NCI-H1417 treated with DMSO at 0.1 percent for 48 hours (cell line): ENCODE data around the gene SUCLG1.

ENCODE experiments used
- DNase-seq: peaks from one replicate; lab custom pipeline; 2025; lab: John Stamatoyannopoulos, UW

Gene SUCLG1

GRCh38 chr2:84461310-84461709 is 2.2 kb upstream of the SUCLG1 start:
- DNase-seq = no peak

GRCh38 chr2:84460670-84461069 is 1.6 kb upstream of the SUCLG1 start:
- no peak for DNase-seq

DNA sequence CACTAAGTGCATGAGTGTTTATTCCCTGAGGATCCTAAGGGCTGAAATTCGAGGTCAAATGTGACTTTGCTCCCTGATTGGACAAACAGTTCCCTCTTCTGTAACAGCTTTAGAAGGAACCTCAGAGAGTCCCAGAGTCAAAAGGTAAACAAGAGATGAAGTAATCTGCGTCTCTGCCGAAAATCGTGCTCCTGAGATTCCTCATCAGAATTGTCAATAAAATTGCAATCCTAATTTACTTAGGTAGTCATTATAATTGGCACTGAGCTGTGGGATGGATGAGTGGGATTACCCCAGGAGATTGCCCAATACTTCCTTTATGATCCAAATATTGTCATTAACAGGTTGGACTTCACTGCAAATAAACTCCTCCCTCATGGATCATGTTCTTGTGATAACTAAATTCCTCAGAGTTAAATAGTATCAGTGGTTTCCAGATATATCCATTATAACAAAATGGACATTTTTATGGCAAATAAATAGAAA is 907 bp upstream of the SUCLG1 start:
- no peak for DNase-seq

- DNase-seq = no peak
Measured at GRCh38 chr2:84458551-84459017, 496 bp downstream of the SUCLG1 start.

DNA sequence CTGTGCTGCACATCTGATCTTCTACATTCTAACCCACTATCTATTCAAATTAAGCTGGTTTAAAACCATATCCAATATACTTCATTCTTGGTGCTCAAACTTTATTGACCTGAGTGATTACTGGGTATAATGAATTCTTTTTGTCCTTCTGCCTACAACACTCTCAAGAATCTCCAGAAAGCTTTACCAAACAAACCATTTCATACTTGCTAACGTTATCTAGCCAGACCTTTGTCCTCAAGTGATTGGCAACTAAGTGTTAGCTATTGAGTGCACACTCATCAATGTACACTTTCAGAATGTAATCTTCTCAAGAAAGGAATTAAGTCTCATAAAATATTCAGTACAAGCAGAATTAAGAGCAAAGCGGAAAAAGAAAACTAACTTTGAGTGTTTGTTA is 1.4 kb downstream of the SUCLG1 start:
- no peak for DNase-seq

DNA sequence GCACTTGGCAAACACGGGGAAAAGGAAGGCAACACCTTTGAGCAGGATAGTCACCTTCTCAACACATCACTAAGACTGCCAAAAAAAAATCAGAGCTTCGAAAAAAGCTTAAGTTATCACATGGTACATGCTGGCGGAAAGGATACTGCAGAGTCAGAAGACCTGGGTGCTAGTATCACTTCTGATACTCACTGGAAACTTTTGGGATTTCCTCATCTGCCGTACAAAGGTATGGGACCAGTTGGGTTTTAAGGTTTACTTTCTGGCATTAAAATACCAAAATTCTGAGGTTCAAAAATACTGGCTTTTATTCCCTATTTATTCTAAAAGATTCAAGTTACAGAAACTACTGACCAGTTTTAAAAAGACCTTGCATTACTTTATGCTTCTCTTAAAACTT is 2.9 kb downstream of the SUCLG1 start:
- DNase-seq = no peak

GRCh38 chr2:84454581-84454980 is 4.5 kb downstream of the SUCLG1 start:
- DNase-seq = no peak

- no peak for DNase-seq
Measured at GRCh38 chr2:84452624-84453023, 6.5 kb downstream of the SUCLG1 start.

DNA sequence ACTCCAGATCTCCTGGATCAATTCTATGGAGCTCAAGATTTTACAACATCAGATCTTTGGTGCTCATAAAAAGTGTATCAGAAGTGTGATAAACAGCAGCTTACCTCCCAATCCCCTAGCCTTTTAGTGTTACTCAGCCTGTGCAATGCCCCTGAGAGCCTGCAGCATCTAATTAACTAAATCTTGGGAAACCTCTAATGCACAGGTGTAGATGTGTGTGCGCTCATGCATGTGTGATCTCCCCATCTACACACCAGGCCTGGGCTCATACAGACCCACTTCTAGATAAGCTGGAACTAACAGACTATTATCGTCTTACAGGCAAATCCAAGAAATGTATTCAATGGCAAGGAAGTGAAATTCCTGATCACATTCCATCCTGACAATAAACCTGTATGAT is 7.5 kb downstream of the SUCLG1 start:
- no peak for DNase-seq

- DNase-seq = no peak
Measured at GRCh38 chr2:84450288-84451227, 8.5 kb downstream of the SUCLG1 start.

- no peak for DNase-seq
Measured at GRCh38 chr2:84449711-84450110, 9.4 kb downstream of the SUCLG1 start.

- DNase-seq = no peak
Measured at GRCh38 chr2:84449055-84449454, 10.0 kb downstream of the SUCLG1 start.

- no peak for DNase-seq
Measured at GRCh38 chr2:84443477-84443876, 15.6 kb downstream of the SUCLG1 start.

GRCh38 chr2:84442888-84443287 is 16.2 kb downstream of the SUCLG1 start:
- DNase-seq = no peak

- DNase-seq = no peak
Measured at GRCh38 chr2:84441505-84441904, 17.6 kb downstream of the SUCLG1 start.

GRCh38 chr2:84441036-84441435 is 18.0 kb downstream of the SUCLG1 start:
- DNase-seq = no peak

- no peak for DNase-seq
Measured at GRCh38 chr2:84435345-84436025, 23.6 kb downstream of the SUCLG1 start.

DNA sequence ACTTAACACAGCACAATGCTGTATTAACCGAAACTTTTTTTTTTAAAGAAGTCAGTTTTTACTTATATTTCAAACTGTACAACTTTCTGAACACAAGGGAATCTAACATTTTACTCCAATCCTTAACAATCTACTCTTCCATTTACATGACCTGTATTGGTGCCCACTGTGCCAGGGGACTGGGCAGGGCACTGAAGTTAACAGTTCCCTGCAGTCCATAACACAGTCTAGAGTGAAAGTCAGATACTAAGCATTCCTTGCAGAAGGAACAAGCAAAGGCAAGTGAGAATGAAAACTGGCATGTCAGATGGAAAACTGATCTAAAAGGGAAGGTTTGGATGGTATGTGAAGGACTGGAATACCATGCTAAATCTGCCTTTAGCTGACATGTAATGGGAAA is 29.8 kb downstream of the SUCLG1 start:
- DNase-seq = no peak

GRCh38 chr2:84427235-84428138 is 31.6 kb downstream of the SUCLG1 start:
- DNase-seq = no peak

DNA sequence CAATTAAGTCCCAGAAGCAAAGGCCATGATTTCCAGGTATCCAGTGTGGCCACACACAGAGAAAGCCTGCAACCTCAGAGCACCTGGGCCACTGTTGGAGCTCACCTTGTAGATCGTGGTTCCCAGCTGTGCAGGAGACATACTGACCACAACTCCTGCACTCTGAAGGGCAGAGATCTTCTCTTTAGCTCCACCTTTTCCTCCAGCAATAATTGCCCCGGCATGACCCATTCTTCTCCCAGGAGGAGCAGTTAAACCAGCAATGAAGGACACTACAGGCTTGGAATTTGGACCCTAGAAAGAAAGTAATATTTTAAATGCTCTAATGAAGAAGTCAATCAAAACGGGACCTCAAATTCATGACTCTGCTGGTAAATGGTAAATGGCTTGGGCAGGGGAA is 33.8 kb downstream of the SUCLG1 start:
- DNase-seq = no peak

GRCh38 chr2:84424152-84424551 is 34.9 kb downstream of the SUCLG1 start:
- no peak for DNase-seq

DNA sequence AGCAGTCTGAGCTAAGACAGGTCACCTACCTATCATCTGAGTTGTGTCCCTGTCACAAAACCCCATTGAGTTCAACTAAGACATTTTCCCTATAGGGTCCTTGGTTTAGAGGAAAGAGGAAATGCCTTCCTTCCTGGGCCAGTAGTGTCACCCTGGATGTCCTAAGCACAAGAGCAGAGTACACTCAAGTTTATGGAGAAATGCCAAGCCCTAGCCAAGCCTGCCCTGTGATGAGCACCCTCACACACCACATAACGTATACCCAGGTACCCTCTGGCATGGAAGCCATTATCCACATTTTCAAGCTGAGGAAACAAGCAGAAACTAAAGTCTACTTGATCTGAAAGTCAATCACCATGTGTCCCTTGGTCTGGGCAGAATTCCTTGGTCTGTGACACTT is 37.3 kb downstream of the SUCLG1 start:
- DNase-seq = no peak
